HepG2 (cell line): ENCODE data around the gene KAZN.

ENCODE experiments used
- ETV5 ChIP-seq: IDR thresholded peaks from 2 replicates; pipeline ENCODE4 v1.6.1; 2018; ENCODE audit warnings: missing biosample characterization, missing genetic modification reagents, inconsistent platforms, borderline replicate concordance
- EZH2 ChIP-seq: conservative IDR thresholded peaks from 2 replicates; pipeline ENCODE4 v1.6.1; 2012; ENCODE audit warnings: mild to moderate bottlenecking, low read depth, low read length, moderate library complexity
- ZNF343 ChIP-seq: sonication (generic); formaldehyde crosslinking; IDR thresholded peaks from 2 replicates; pipeline ENCODE4 v1.4.0; 2020; ENCODE audit warnings: mild to moderate bottlenecking, missing genetic modification reagents

DNA sequence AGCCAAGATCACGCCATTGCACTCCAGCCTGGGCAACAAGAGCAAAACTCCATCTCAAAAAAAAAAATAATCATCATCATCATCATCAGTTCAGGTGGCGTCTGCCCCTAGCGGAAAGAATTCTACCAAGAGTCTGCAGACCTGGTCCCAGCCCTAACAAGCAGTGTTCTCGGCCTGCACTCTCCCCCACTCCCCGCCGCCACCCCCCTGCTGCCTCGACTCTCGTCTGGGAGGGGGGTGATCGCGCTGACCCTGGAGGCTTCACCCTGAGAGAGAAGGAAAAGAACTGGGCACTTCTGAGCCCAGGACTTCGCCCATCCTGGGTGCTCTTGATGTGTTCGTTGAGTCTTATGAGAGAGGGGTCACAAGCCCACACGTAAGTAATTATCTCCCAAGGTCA lies 394.9 kb downstream of the KAZN start:
- TF ChIP-seq EZH2 (no peak), ETV5 (CRISPR knock-in tag) (no peak), ZNF343 (CRISPR knock-in tag) (no peak)
